ENCODE data around the gene ESYT2. TPM values are rescaled to one million over a fixed set of nuclear protein-coding genes. Genes with fewer than 3 reads are reported as not detected.

Gene ESYT2
- polyA plus RNA-seq, 1 of the 3 experiments (the other 2 are of a cell fraction): 34.2 TPM

- 97% methylated on average over 10 of the region's 10 CpGs for WGBS (ENCODE audit: low lambda C conversion rate)
- no peak for DNase-seq
- Histone ChIP-seq H4K20me1 (ENCODE audit: insufficient read depth) (no peaks in the 10 kb centered on the region), H2AFZ (ENCODE audit: low read depth) (no peak overlapping the region), H3K9me2 (no peaks in the 10 kb centered on the region), H3K4me2 (no peak overlapping the region), H3K4me1 (ENCODE audit: control insufficient read depth in 1 of 2, insufficient read depth in 2 of 2, low read depth in 1 of 2, low read length in 1 of 2) (no peaks in the 10 kb centered on the region), H3K79me2 (ENCODE audit: insufficient read depth) (no peaks in the 10 kb centered on the region), H3K9ac (no peak overlapping the region), H3K4me3 (ENCODE audit: low read depth in 2 of 2, low read length in 1 of 2) (no peak overlapping the region), H3K27me3 (ENCODE audit: insufficient read depth) (no peaks in the 10 kb centered on the region), H3F3A (replicated peaks; ENCODE audit: insufficient read depth) (no peaks in the 10 kb centered on the region), H3K9me3 (no peaks in the 10 kb centered on the region), H3K36me3 (replicated peaks in 1 of 2; ENCODE audit: control insufficient read depth in 1 of 2, insufficient read depth in 2 of 2, low read length in 1 of 2) (peaks cover 40 to 85% of the 10 kb centered on the region in 2 experiments), H3K27ac (ENCODE audit: low read depth in 2 of 2, low read length in 1 of 2) (no peak overlapping the region)
- TF ChIP-seq CHD2 (IDR thresholded peaks at IDR 0.05; ENCODE audit: low read length, partially characterized antibody): no peak
- no peak for TF ChIP-seq RFX5 (IDR thresholded peaks at IDR 0.05; ENCODE audit: low read length)
- TF ChIP-seq NRF1 (IDR thresholded peaks at IDR 0.05; ENCODE audit: low read depth, low read length): no peak
- no peak for TF ChIP-seq REST (IDR thresholded peaks at IDR 0.05; ENCODE audit: low read depth, low read length)
- TF ChIP-seq USF1 (IDR thresholded peaks at IDR 0.05; ENCODE audit: borderline replicate concordance, low read depth): no peak
- TF ChIP-seq SIN3A (IDR thresholded peaks at IDR 0.05; ENCODE audit: borderline replicate concordance, low read depth, low read length): no peak
- POLR2A ChIA-PET: no interaction called here
- CTCF ChIA-PET: no interaction called here
These were observed 81.9 kb downstream of the ESYT2 start for GRCh38 chr7:158747408-158747807.

GRCh38 chr7:158746957-158747356 is 82.4 kb downstream of the ESYT2 start:
- H3K9me2 ChIP-seq: no peaks in the 10 kb centered on the region
- POLR2A ChIA-PET: no interaction called here
- H3K4me1 ChIP-seq (ENCODE audit: control insufficient read depth in 1 of 2, insufficient read depth in 2 of 2, low read depth in 1 of 2, low read length in 1 of 2): no peaks in the 10 kb centered on the region
- no peaks in the 10 kb centered on the region for H3F3A ChIP-seq (replicated peaks; ENCODE audit: insufficient read depth)
- no peak overlapping the region for H2AFZ ChIP-seq (ENCODE audit: low read depth)
- no peak overlapping the region for H3K4me2 ChIP-seq
- no peak overlapping the region for H3K9ac ChIP-seq
- no peak overlapping the region for H3K27ac ChIP-seq (ENCODE audit: low read depth in 2 of 2, low read length in 1 of 2)
- no peaks in the 10 kb centered on the region for H3K79me2 ChIP-seq (ENCODE audit: insufficient read depth)
- CTCF ChIA-PET: interaction anchor here (0.7 kb wide), 1 partner anchor 284 kb away, joined by 4 read pairs; no protein-coding TSS in a partner anchor
- no peaks in the 10 kb centered on the region for H3K27me3 ChIP-seq (ENCODE audit: insufficient read depth)
- 98% methylated on average over 9 of the region's 9 CpGs for WGBS (ENCODE audit: low lambda C conversion rate)
- H3K36me3 ChIP-seq (replicated peaks in 1 of 2; ENCODE audit: control insufficient read depth in 1 of 2, insufficient read depth in 2 of 2, low read length in 1 of 2): peaks cover 40 to 85% of the 10 kb centered on the region in 2 experiments
- H4K20me1 ChIP-seq (ENCODE audit: insufficient read depth): no peaks in the 10 kb centered on the region
- H3K9me3 ChIP-seq: no peaks in the 10 kb centered on the region
- no peak overlapping the region for H3K4me3 ChIP-seq (ENCODE audit: low read depth in 2 of 2, low read length in 1 of 2)
- DNase-seq: no peak
- no peak for TF ChIP-seq CHD2 (IDR thresholded peaks at IDR 0.05; ENCODE audit: low read length, partially characterized antibody)
- no peak for TF ChIP-seq TCF12 (IDR thresholded peaks at IDR 0.05)
- TF ChIP-seq EP300 (IDR thresholded peaks at IDR 0.05; ENCODE audit: borderline replicate concordance in 1 of 2, low read depth in 1 of 2, low read length in 1 of 2): no peak
- TF ChIP-seq, protein P1, sequence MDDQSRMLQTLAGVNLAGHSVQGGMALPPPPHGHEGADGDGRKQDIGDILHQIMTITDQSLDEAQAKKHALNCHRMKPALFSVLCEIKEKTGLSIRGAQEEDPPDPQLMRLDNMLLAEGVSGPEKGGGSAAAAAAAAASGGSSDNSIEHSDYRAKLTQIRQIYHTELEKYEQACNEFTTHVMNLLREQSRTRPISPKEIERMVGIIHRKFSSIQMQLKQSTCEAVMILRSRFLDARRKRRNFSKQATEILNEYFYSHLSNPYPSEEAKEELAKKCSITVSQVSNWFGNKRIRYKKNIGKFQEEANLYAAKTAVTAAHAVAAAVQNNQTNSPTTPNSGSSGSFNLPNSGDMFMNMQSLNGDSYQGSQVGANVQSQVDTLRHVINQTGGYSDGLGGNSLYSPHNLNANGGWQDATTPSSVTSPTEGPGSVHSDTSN (IDR thresholded peaks at IDR 0.05): no peak
- TF ChIP-seq NFIC (IDR thresholded peaks at IDR 0.05; ENCODE audit: borderline replicate concordance): no peak
- TF ChIP-seq RXRA (IDR thresholded peaks at IDR 0.05; ENCODE audit: borderline replicate concordance, low read depth): no peak
- TF ChIP-seq, protein P2, sequence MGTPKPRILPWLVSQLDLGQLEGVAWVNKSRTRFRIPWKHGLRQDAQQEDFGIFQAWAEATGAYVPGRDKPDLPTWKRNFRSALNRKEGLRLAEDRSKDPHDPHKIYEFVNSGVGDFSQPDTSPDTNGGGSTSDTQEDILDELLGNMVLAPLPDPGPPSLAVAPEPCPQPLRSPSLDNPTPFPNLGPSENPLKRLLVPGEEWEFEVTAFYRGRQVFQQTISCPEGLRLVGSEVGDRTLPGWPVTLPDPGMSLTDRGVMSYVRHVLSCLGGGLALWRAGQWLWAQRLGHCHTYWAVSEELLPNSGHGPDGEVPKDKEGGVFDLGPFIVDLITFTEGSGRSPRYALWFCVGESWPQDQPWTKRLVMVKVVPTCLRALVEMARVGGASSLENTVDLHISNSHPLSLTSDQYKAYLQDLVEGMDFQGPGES (IDR thresholded peaks at IDR 0.05; ENCODE audit: low read depth, low read length): no peak
- no peak for TF ChIP-seq ELF1 (IDR thresholded peaks at IDR 0.05)
- TF ChIP-seq TEAD4 (IDR thresholded peaks at IDR 0.05; ENCODE audit: borderline replicate concordance, insufficient read depth): no peak
- TF ChIP-seq RAD21 (IDR thresholded peaks at IDR 0.05; ENCODE audit: low read length): no peak
- TF ChIP-seq FOXJ3 (CRISPR knock-in tag; IDR thresholded peaks at IDR 0.05): no peak
- TF ChIP-seq FOSL2 (IDR thresholded peaks at IDR 0.05; ENCODE audit: borderline replicate concordance, low read depth): no peak
- no peak for TF ChIP-seq FOXM1 (IDR thresholded peaks at IDR 0.05; ENCODE audit: low read depth)
- no peak for TF ChIP-seq YY1 (IDR thresholded peaks at IDR 0.05; ENCODE audit: low read depth)
- TF ChIP-seq JUND (IDR thresholded peaks at IDR 0.05): no peak
- TF ChIP-seq GABPA (IDR thresholded peaks at IDR 0.05; ENCODE audit: low read depth): no peak
- TF ChIP-seq SIN3A (IDR thresholded peaks at IDR 0.05; ENCODE audit: borderline replicate concordance, low read depth, low read length): no peak
- TF ChIP-seq, protein P3, sequence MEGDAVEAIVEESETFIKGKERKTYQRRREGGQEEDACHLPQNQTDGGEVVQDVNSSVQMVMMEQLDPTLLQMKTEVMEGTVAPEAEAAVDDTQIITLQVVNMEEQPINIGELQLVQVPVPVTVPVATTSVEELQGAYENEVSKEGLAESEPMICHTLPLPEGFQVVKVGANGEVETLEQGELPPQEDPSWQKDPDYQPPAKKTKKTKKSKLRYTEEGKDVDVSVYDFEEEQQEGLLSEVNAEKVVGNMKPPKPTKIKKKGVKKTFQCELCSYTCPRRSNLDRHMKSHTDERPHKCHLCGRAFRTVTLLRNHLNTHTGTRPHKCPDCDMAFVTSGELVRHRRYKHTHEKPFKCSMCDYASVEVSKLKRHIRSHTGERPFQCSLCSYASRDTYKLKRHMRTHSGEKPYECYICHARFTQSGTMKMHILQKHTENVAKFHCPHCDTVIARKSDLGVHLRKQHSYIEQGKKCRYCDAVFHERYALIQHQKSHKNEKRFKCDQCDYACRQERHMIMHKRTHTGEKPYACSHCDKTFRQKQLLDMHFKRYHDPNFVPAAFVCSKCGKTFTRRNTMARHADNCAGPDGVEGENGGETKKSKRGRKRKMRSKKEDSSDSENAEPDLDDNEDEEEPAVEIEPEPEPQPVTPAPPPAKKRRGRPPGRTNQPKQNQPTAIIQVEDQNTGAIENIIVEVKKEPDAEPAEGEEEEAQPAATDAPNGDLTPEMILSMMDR (IDR thresholded peaks at IDR 0.05): no peak

All from SK-N-SH (cell line).